Activated CD8-positive, alpha-beta memory T cell treated with anti-CD3 and anti-CD28 coated beads, Interleukin-2, amount 50 U/mL, for 4 hours (primary cell): ENCODE data around the gene SPTBN4.
"Not testable (repeated sequence)": the region's sequence is repeated elsewhere in the genome, so short reads cannot be mapped to it uniquely, and the experiment has no call there.

Experiments
- DNase-seq: peaks from one replicate; pipeline ENCODE4 v3.0.0-alpha.2; 2020

The SPTBN4 gene

GRCh38 chr19:40465557-40466218 lies 1.1 kb upstream of the SPTBN4 start, which contains the start of gene BLVRB:
Gene BLVRB (minus strand): TSS chr19:40465745. CDS start chr19:40465688, 57 bp downstream.
- peak; percentile 100 for DNase-seq

DNA sequence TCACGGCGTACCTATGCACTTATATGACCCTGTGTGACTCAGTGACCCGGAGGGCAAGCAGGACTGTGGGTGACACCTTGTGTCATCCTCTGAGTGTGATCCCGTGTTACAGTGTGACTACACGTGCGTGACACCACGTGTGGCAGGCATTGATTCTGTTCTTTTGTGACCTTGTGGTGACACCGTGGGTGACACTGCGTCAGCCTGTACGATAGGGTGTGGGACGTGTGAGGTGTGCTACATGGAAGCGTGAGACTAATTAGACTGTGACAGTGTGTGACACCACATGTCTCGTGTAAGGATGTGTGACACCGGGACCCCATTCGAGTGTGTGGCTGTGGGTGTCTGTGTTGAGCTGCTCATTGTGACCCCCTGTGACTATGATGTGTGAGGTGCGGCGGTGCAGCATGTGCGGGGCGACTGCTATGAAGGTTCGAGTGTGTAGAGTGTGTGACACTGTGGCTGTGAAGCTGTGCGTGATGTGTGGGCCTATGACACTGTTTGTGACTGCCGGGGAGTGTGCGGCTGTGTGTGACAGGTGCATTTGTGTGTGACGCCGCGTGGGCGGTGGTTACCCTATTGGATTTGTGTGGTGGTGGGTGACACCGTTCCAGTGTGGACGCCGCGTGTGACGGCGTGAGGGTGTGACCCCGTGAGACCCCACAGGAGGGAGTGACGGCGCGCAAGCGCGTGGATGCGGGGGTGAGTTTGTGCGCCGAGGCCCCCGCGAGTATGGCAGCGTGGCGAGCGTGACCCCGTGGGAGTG lies 399 bp upstream of the SPTBN4 start:
- DNase-seq: peak; percentile 75

DNA sequence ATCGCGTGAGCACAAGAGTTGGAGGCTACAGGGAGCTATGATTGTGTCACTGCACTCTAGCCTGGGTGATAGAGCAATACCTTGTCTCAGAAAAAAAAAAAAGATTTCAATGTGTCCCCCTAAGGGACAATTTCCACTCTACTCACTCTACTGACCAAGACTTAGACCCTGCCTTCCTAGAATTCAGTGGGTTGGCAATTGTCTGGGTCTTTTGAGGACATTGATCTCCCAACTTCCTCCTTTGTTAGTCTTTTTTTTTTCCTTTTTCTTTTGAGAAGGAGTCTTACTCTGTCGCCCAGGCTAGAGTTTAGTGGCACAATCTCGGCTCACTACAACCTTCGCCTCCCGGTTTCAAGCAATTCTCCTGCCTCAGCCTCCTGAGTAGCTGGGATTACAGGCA lies 2.2 kb downstream of the SPTBN4 start:
- DNase-seq: no peak

DNA sequence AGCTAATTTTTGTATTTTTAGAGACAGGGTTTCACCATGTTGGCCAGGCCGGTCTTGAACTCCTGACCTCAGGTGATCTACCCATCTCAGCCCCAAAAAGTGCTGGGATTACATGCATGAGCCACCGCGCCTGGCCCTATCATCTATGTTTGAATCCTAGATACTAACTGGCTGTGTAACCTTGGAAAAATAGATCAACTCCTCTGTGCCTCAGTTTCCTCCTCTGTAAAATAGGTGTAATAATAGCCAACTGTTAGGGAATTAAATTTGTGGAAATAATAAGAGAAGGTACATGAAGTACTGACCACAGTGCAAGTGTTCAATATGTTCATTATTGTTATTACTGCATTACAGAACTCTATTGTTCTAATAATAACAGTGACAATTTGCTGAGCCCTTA lies 4.3 kb downstream of the SPTBN4 start:
- DNase-seq: no peak

DNA sequence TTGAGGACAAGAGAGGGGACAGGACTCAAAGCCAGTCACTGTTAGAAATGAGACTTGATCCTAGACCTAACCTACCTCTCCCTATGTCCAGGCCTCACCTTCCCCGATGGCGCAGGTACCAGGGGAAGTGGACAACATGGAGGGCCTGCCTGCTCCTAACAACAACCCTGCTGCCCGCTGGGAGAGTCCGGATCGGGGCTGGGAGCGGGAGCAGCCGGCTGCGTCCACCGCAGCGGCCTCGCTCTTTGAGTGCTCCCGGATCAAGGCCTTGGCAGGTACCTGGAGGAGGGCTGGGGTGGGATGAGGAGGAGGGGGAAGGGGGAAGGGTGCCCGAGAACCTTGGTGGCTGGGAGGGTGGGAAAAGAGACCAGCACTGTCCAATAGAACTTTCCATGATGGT lies 5.7 kb downstream of the SPTBN4 start:
- DNase-seq: no peak

DNA sequence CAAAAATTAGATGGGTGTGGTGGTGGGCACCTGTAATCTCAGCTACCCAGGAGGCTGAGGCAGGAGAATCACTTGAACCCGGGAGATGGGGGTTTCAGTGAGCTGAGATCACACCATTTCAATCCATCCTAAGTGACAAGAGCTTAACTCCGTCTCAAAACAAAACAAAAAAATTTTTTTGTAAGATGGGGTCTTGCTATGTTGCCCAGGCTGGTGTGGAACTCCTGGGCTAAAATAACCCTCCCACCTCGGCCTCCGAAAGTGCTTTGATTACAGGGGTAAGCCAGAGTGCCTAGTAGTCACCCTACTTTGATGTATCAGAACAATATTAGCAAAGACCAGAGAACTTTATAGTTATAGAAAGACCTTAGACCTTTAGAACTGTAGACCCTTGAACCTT lies 7.9 kb downstream of the SPTBN4 start:
- no peak for DNase-seq

GRCh38 chr19:40475878-40476644 lies 9.3 kb downstream of the SPTBN4 start:
- DNase-seq: not testable (repeated sequence)

- no peak for DNase-seq
Observed at GRCh38 chr19:40486017-40486416, 19.2 kb downstream of the SPTBN4 start.

GRCh38 chr19:40489882-40490230 lies 23.1 kb downstream of the SPTBN4 start:
- no peak for DNase-seq

DNA sequence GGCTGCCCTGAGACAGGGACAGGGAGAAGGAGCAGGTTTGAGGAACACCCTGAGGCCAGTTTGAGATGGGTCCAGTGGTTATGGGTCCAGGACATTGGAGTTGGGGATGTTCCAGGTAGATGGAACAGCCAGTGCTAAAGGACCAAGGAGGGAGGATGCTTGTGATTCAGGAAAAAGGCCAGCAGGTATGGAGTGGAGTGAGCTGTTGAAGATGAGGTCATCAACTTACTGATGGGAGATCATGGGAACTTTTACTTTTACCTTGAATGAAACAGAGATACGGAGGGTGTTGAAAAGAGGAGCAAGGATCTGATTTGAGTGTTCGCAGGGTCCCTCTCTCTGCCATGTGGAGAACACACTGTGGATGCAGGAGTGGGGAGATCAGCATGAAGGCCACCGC lies 25.5 kb downstream of the SPTBN4 start:
- no peak for DNase-seq

- DNase-seq: no peak
Observed at GRCh38 chr19:40493778-40494177, 27.0 kb downstream of the SPTBN4 start.

DNA sequence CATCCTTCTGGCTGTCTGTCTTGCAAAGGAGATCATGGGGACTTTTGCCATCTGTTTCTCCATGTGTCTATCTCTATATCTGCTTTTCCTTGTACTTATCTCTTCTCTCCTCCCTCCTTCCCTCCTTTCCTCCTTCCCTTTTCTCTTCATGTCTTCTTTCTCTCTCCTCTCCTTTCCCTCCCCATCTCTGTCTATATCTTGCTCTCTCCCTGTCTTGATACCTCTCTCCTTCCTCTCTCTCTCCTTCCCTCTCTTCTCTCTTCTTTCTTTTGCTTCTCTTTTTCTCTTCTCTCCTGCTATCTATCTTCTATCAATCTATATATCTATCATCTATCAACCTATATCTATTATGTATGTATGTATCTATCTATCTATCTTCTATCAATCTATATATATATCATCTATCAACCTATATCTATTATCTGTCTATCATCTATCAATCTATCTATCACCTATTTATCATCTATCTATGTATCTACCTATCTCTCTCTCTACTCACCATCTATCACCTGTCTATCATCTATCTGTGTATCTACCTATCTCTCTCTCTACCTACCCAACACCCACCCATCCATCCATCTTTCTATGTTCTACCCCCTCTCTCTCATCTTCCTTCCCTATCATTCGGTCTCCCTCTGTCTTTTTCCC lies 27.5 kb downstream of the SPTBN4 start:
- no peak for DNase-seq

GRCh38 chr19:40497214-40497613 lies 30.4 kb downstream of the SPTBN4 start:
- DNase-seq: no peak

DNA sequence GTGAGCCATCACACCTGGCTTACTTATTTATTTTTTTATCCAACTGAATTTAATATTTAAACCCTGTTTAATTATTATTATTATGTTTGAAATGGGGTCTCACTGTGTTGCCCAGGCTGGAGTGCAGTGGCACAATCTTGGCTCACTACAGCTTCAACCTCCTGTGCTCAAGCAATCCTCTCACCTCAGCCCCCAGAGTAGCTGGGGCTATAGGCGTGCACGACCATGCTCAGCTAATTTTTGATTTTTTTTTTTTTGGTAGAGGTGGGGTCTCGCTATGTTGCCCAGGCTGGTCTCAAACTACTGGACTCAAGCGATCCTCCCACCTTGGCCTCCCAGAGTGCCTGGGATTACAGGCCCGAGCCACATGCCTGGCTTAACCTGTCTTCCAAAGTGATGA lies 32.5 kb downstream of the SPTBN4 start:
- no peak for DNase-seq

DNA sequence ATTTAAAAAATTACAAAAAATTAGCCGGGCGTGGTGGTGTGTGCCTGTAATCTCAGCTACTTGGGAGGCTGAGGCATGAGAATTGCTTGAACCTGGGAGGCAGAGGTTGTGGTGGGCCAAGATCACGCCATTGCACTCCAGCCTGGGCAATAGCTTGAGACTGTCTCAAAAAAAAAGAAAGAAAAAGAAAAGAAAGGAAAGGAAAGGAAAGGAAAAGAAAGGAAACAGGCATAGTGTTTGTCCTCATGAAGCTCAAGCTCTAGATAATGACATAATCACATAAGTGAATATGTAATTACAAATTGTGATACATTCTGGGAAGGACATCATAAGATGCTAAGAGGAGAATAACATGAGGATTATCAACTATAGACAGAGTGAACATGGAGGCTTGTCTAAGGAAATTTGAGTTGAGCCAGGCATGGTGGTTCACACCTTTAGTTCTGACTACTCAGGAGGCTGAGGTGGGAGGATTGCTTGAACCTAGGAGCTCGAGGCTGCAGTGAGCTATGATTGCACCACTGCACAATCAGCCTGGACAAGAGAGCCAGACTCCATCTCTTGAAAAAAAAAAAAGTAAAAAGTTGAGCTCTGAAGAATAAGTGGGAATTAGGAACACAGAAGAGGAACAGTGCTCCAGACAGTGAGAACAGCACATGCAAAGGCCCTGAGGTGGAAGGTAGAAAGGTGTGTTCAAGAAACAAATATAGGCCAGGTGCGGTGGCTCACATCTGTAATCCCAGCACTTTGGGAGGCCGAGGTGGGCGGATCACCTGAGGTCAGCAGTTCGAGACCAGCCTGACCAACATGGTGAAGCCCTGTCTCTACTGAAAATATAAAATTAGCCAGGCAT lies 34.1 kb downstream of the SPTBN4 start:
- DNase-seq: not testable (repeated sequence)

GRCh38 chr19:40501599-40501998 lies 34.8 kb downstream of the SPTBN4 start:
- no peak for DNase-seq

GRCh38 chr19:40502081-40502480 lies 35.3 kb downstream of the SPTBN4 start:
- no peak for DNase-seq

DNA sequence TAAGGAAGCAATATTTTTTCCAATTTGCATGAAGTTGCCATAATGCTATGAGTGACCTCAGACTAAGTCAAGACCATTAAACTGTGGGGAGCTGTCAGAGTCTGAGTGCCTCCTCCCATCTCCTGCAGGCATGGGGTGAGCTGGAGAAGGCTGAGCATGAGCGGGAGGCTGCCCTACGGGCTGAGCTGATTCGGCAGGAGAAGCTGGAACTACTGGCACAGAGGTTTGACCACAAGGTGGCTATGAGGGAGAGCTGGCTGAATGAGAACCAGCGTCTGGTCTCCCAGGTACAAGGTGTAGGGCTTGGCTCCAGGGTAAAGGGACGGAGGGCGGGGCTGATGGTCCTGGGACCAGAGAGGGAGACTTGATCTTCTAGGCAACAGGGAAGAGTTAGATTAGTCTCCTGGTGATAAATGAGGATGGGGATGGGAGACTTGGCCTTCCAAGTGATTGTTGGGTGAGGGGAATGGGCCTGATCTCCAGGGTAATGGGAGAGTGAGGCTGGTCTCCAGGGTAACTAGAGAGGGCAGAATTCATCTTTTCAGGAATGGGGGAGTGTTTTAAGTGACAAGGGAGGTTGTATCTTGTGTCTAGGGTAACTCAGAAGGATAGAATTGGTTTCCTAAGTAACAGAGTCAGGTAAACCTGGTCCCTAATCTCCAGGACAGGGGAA lies 36.0 kb downstream of the SPTBN4 start:
- no peak for DNase-seq

DNA sequence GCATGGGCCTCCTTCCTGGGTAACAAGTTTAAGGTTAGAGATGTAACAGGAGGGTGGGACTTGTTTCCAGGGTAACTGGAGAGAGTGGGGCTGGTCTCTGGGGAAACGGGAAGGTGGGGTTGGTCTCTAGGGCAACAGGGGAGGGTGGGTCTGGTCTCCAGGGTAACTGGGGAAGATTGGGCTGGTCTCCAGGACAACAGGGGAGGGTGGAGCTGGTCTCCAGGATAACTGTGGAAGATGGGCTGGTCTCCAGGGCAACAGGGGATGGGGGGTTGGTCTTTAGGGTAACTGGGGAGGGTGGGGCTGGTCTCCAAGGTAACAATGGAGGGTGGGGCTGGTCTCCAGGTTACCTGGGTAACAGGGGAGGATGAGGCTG lies 36.5 kb downstream of the SPTBN4 start:
- no peak for DNase-seq

GRCh38 chr19:40506099-40506498 lies 39.3 kb downstream of the SPTBN4 start:
- DNase-seq: no peak

GRCh38 chr19:40507892-40508291 lies 41.1 kb downstream of the SPTBN4 start:
- no peak for DNase-seq

DNA sequence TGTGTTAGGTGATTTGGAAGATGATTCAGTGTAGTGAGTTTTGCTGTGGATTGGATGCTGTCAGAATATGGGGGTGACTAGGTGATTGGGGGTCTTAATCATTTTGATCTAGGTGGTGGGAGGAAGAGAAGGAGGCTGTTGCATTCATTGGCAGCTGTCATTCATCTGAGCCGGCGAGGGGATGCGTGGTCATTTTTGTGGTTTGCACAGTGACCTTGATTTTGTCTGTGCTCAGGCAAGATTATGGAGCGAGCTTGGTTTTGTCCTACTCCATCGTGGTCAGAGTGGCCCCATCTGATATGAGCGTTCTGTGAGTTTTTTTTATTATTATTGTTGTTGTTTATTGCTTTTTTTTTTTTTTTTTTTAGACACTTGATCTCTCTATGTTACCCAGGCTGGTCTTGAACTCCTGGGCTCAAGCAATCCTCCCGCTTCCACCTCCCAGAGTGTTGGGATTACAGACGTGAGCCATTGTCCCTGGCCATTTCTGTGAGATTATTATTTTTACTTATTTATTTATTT lies 42.0 kb downstream of the SPTBN4 start:
- DNase-seq: no peak
